B cell (primary cell): ENCODE measurements around the gene CCDC182.

Experiments used
- CTCF ChIP-seq: fragments of 200-600 bp; IDR thresholded peaks from one replicate; pipeline ENCODE4 v1.8.0; 2022; ENCODE audit warnings: antibody characterized with exemption, mild to moderate bottlenecking
- EZH2 ChIP-seq: IDR thresholded peaks from 2 replicates; pipeline ENCODE4 v1.6.1; 2012; ENCODE audit warnings: borderline replicate concordance, low read depth, mild to moderate bottlenecking, moderate library complexity, low read length; ENCODE audit not compliant: insufficient read depth, poor library complexity, severe bottlenecking

GRCh38 chr17:57715981-57716380, 29.1 kb downstream of the CCDC182 start:
- TF ChIP-seq CTCF (no peak), EZH2 (no peak)
